Inflammatory macrophage (primary cell): ENCODE measurements around the gene JOSD1.
A peak's percentile ranks its signal among the peaks of the same experiment; 100 is the strongest.

Experiments used
- DNase-seq, 2 donors: peaks; one replicate each; pipeline ENCODE4 v3.0.0-alpha.2; 2020 to 2022
- total RNA-seq, 18 experiments: gene quantifications; one replicate each; lab custom pipeline; 2026; ENCODE audit warnings: mixed read lengths in 6 of 18, inconsistent platforms in 2 of 18; lab: John Stamatoyannopoulos, UW

Gene JOSD1
- 69.2 to 155 (median 104) reads per million in 18 experiments for total RNA-seq

GRCh38 chr22:38700789-38701628, at the start of gene JOSD1:
TSS of gene JOSD1 (minus strand) at chr22:38700943. CDS start at chr22:38699987, 956 bp downstream.
- DNase-seq, result peak; percentile 95 to 96

GRCh38 chr22:38750104-38750503, 49.4 kb upstream of the JOSD1 start:
- DNase-seq, result no peak

GRCh38 chr22:38748487-38749136, 47.9 kb upstream of the JOSD1 start:
- no peak for DNase-seq

GRCh38 chr22:38745676-38746460, 45.1 kb upstream of the JOSD1 start:
- DNase-seq, result no peak

GRCh38 chr22:38744981-38745380, 44.2 kb upstream of the JOSD1 start:
- no peak for DNase-seq

- no peak for DNase-seq
Observed at GRCh38 chr22:38742176-38742942, 41.6 kb upstream of the JOSD1 start.

GRCh38 chr22:38741576-38741975, 40.8 kb upstream of the JOSD1 start:
- no peak for DNase-seq

GRCh38 chr22:38741166-38741565, 40.4 kb upstream of the JOSD1 start:
- DNase-seq, result no peak

GRCh38 chr22:38740754-38741153, 40.0 kb upstream of the JOSD1 start:
- no peak for DNase-seq

- DNase-seq, result no peak
Observed at GRCh38 chr22:38740116-38740723, 39.5 kb upstream of the JOSD1 start.

- DNase-seq, result no peak
Observed at GRCh38 chr22:38739300-38740055, 38.7 kb upstream of the JOSD1 start.

GRCh38 chr22:38738475-38739070, 37.8 kb upstream of the JOSD1 start:
- DNase-seq, result no peak

- DNase-seq, result no peak
Observed at GRCh38 chr22:38737302-38738060, 36.7 kb upstream of the JOSD1 start.

GRCh38 chr22:38736257-38736570, 35.5 kb upstream of the JOSD1 start:
- no peak for DNase-seq

- DNase-seq, result no peak
Observed at GRCh38 chr22:38735465-38736256, 34.9 kb upstream of the JOSD1 start.

- no peak for DNase-seq
Observed at GRCh38 chr22:38735126-38735464, 34.4 kb upstream of the JOSD1 start.

- DNase-seq, result no peak
Observed at GRCh38 chr22:38734421-38735100, 33.8 kb upstream of the JOSD1 start.

- no peak for DNase-seq
Observed at GRCh38 chr22:38733724-38734381, 33.1 kb upstream of the JOSD1 start.
